Kidney epithelial cell (primary cell): ENCODE measurements around the gene NPAS2. TPM values are rescaled to one million over a fixed set of nuclear protein-coding genes. Genes with fewer than 3 reads are reported as not detected.

Source experiments
- DNase-seq: peaks from one replicate; pipeline ENCODE4 v3.0.0-alpha.2; 2010; ENCODE audit warnings: low read depth
- H3K27me3 ChIP-seq: 2 replicates; pipeline ENCODE4 v1.6.0; 2011; ENCODE audit warnings: low read length; ENCODE audit not compliant: control insufficient read depth, insufficient read depth
- H3K36me3 ChIP-seq: 2 replicates; pipeline ENCODE4 v1.5.1; 2011; ENCODE audit warnings: low read length; ENCODE audit not compliant: control insufficient read depth, insufficient read depth
- H3K4me3 ChIP-seq: 2 replicates; pipeline ENCODE4 v1.5.1; 2011; ENCODE audit warnings: low read depth, mild to moderate bottlenecking, control low read depth, low read length
- total RNA-seq: library from RNA; depleted of rRNA; stranded (reverse); fragments of >200 nt; gene quantifications from 2 replicates; pipeline ENCODE4 v1.2.3, GENCODE V29; 2015
- TF ChIP-seq, protein P1 (sequence below): IDR thresholded peaks from 2 replicates; pipeline ENCODE4 v1.5.1; 2011; ENCODE audit warnings: mild to moderate bottlenecking, moderate library complexity, low read length, control low read depth, inconsistent platforms; ENCODE audit not compliant: insufficient read depth, poor library complexity, severe bottlenecking

Gene NPAS2
- total RNA-seq, 1 donor from 2014 or later, result 11.2 TPM

DNA sequence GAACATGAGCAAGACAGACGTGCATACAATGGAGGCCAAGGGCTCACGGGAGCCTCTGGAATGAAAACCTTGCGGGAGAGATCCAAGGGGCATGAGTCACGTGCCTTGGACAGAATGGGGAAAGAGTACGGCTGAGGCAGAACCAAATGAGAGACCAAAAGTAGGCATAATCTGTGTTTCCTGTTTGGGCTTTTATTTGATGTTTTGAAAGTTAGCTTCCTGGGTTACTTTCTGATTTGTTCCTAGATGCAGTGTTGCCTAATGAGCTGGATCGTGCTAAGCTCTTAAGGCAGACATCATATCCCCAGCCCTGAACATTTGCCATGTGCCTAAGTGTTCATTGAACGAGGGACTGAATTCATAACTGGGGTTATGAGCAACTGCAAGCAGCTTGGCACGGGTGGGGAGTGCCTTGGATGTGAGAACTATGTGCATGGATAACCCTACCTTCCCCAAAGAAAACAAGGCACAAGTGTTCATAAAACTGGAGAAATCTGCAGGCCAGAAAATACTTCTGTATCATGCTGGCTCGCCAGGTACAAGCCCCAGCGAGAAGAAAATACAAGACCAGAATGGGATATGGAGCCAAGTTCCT lies 121.8 kb downstream of the NPAS2 start:
- TF ChIP-seq, protein P1, sequence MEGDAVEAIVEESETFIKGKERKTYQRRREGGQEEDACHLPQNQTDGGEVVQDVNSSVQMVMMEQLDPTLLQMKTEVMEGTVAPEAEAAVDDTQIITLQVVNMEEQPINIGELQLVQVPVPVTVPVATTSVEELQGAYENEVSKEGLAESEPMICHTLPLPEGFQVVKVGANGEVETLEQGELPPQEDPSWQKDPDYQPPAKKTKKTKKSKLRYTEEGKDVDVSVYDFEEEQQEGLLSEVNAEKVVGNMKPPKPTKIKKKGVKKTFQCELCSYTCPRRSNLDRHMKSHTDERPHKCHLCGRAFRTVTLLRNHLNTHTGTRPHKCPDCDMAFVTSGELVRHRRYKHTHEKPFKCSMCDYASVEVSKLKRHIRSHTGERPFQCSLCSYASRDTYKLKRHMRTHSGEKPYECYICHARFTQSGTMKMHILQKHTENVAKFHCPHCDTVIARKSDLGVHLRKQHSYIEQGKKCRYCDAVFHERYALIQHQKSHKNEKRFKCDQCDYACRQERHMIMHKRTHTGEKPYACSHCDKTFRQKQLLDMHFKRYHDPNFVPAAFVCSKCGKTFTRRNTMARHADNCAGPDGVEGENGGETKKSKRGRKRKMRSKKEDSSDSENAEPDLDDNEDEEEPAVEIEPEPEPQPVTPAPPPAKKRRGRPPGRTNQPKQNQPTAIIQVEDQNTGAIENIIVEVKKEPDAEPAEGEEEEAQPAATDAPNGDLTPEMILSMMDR, result no peak
- H3K36me3 ChIP-seq, result no peaks in the 10 kb centered on the region
- H3K4me3 ChIP-seq, result no peak overlapping the region
- H3K27me3 ChIP-seq, result no peaks in the 10 kb centered on the region
- DNase-seq, result no peak

DNA sequence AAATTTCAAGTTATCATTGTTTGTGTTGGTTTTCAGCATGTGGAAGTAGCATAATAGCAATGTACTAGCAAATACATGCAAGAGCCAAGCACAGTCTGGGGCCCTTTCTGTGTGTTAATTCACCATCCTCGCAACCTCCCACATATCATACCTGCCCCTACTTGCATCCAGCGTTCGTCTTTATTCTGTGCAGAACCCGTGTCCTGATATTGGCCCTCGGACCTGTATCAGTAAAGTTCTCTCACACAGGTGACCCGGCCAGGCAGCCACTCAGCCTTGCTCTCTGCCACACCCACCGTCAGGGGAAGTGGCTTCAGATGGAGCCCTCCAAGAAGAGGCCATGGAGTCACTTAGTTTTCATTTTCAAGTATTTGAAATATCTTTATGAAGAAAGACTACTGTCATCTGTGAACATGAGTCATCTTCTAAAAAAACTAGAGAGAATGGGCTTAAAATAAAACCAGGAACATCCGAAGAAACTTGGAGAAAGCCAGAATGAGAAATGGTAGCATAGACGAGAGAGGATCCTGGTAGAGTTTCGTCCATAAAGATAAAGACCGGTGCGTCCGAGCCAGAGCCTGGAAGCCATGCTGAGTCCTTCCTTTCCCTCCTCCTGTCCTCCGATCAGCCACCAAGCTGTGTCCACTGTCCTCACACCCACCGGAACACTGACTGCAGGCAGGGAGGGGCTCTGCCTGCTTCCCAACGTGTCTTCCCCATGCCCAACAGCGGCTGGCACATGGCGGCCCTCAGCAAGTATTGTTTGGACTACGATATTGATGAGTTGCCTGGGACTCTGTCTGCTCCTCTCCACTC lies 124.9 kb downstream of the NPAS2 start:
- Histone ChIP-seq H3K27me3 (no peaks in the 10 kb centered on the region), H3K36me3 (no peaks in the 10 kb centered on the region), H3K4me3 (no peak overlapping the region)
- TF ChIP-seq, protein P1, result no peak
- DNase-seq, result no peak

DNA sequence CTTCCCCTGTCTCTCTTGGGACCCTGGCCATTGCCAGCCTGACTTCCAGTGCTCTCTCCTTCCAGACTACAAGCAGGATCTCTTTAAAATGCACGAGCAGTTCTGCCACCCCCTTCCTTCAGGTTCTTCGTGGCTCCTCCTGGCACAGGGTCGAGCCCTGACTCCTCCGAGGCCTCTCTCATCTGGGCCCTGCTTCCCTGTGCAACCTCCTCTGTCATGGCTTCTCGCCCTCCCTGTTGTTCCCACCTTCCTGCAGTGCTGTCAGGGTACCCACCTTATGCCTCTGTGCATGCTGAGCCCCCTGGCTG lies 125.4 kb downstream of the NPAS2 start:
- Histone ChIP-seq H3K4me3 (no peak overlapping the region), H3K36me3 (no peaks in the 10 kb centered on the region), H3K27me3 (no peaks in the 10 kb centered on the region)
- DNase-seq, result no peak
- TF ChIP-seq, protein P1, result no peak

DNA sequence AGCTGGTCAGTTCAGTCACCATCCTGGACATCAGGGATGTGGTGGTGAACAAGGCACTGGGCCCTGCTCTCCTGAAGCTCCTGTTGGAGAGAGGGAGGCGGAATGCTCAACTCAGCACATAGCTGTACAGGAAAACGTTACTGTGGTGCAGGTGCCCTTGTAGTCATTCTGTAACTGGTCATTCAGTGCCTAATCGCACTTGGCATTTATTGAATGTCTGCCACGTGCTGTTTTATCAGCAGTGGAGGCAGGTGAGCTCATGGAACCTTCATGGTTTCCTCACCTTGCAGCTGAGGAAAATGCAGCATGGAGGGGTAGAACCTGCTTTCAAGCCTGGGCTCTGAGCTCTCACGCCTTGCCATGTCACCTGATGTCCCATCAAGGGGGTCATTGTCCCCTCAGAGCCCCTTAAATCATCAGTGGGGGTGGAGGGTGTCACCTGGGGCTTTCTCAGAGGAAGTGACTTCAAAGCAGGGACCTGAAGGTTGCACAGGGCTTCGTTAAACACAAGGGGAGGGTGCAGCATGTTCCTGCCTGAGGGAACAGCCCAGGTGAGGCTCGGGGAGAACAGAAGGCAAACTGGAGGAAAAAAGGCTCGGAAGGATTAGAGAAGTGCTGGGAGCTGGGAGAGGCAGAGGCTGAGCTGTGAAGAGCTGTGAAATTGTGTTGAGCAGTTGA lies 126.1 kb downstream of the NPAS2 start:
- no peak for DNase-seq
- TF ChIP-seq, protein P1, result no peak
- no peaks in the 10 kb centered on the region for H3K36me3 ChIP-seq
- no peaks in the 10 kb centered on the region for H3K27me3 ChIP-seq
- H3K4me3 ChIP-seq, result no peak overlapping the region

DNA sequence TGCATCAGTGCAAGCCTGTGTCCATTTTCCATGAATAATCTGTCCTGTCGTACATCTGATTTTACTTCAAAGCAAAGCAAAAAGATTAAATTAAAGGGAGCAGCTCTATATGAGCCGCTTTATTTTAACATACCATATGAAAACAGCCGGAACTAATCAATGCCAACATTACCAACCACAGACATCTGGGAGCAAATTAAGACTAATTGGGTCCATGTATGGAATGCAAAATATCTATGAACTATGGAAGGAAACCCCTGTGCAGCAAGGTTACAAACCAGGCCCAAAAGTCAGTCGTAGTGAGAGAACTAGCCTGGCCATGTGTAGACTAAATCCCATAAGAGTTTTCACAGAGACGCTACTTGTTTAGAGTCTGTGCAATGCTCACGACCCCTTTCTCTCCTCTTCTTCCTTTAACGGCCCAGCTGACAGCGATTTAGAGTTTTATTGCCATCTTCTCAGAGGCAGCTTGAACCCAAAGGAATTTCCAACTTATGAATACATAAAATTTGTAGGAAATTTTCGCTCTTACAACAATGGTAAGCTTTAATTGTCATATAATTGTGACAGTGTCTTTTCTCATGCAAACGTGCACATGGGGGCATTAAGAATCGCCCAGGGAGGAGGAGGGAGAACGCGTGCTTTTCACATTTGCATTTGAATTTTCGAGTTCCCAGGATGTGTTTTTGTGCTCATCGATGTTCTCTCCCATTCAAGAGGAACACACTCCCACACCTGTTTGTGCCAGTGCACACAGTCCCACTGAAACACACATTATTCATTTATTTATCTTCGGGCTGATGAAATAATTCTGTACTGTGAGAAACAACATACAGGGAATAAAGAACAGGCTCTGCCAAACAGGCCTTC lies 129.2 kb downstream of the NPAS2 start:
- DNase-seq, result no peak
- TF ChIP-seq, protein P1, result no peak
- H3K36me3 ChIP-seq, result no peaks in the 10 kb centered on the region
- no peak overlapping the region for H3K4me3 ChIP-seq
- H3K27me3 ChIP-seq, result no peaks in the 10 kb centered on the region
